Skin epidermis (tissue), 12 donors: ENCODE results near the gene B9D2.
A peak's percentile ranks its signal among the peaks of the same experiment; 100 is the strongest.
"Not testable (repeated sequence)": the region's sequence is repeated elsewhere in the genome, so short reads cannot be mapped to it uniquely, and the experiment has no call there.

Source experiments
- H3K27ac ChIP-seq, 21 experiments: fragments of 200-600 bp; sonication (generic) in 11 of 21; one replicate each; pipeline ENCODE4 v1.5.0; 2020; ENCODE audit warnings: mild to moderate bottlenecking in 3 of 21, inconsistent platforms in 2 of 21, moderate library complexity in 2 of 21
- H3K4me3 ChIP-seq, 7 experiments: fragments of 200-600 bp; sonication (generic) in 2 of 7; one replicate each; pipeline ENCODE4 v1.5.0; 2020; ENCODE audit warnings: inconsistent platforms in 2 of 7, mild to moderate bottlenecking in 2 of 7, moderate library complexity in 1 of 7

Gene B9D2

GRCh38 chr19:41395355-41395754, 31.4 kb upstream of the B9D2 start:
- H3K27ac ChIP-seq, result no peak overlapping the region
- H3K4me3 ChIP-seq, result no peak overlapping the region

GRCh38 chr19:41392775-41393174, 28.8 kb upstream of the B9D2 start:
- Histone ChIP-seq H3K4me3 (no peak overlapping the region), H3K27ac (no peak overlapping the region)

GRCh38 chr19:41391618-41392017, 27.7 kb upstream of the B9D2 start:
- H3K27ac ChIP-seq, result no peak overlapping the region
- no peak overlapping the region for H3K4me3 ChIP-seq

GRCh38 chr19:41386442-41386841, 22.5 kb upstream of the B9D2 start:
- peak overlapping the region in 17 of 21 experiments; percentile 2 to 78 (median 61) for H3K27ac ChIP-seq
- no peak overlapping the region for H3K4me3 ChIP-seq

GRCh38 chr19:41384351-41384750, 20.4 kb upstream of the B9D2 start:
- Histone ChIP-seq H3K27ac (no peak overlapping the region), H3K4me3 (no peak overlapping the region)

GRCh38 chr19:41381536-41381935, 17.6 kb upstream of the B9D2 start:
- H3K27ac ChIP-seq, H3K4me3 ChIP-seq: not testable (repeated sequence)

- no peak overlapping the region for H3K4me3 ChIP-seq
- H3K27ac ChIP-seq, result peak overlapping the region in 10 of 21 experiments; percentile 3 to 88 (median 31)
Observed at GRCh38 chr19:41377977-41378709, 14.2 kb upstream of the B9D2 start.

GRCh38 chr19:41376998-41377365, 13.0 kb upstream of the B9D2 start:
- Histone ChIP-seq H3K4me3 (peak overlapping the region; percentile 34 to 65 (median 43)), H3K27ac (peak overlapping the region in 18 of 21 experiments; percentile 10 to 88 (median 78))

DNA sequence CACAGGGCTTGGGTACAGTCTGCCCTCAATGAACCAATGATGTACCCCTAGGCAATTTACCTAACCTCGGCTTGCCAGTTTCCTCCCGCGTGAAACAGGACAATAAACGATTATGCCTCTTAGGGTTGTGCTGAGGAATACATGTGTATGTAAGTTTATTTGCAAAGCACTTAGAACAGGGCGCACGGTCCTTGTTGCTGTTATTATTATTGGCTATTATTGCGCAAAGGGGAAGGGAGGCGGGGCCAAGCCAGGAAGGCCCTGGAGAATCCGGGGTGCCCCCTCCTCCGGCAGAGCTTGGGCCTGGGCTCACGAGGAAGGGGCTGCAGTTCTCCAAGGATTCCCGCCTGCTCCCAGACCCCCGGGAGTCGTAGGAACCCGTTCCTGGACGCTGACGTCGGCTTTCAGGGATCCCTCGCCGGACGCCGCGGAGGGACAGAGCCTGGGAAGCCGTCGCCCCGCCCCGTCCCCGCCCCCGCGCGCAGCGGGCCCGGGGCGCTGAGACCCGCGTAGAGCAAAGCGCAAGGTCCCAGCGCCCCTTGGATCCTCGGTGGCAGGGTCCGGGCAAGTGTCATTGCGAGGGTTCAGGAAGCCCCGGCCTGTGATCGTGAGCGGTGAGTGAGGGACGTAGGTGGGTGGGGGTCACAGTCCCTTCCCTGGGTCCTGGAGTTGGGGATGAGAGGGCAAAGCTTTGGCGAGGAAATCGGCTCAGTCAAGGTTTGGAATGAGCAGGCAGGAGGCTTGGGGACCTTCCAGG, 12.5 kb upstream of the B9D2 start, which contains the start of gene TMEM91:
TSS of gene TMEM91 (plus strand) at position 293 of the 757 bp plus-strand sequence. CDS start 1,777 bp downstream, outside the sequence.
- Histone ChIP-seq H3K27ac (peak within 1 kb of the TSS in 20 of 21 experiments; percentile 1 to 88 (median 78)), H3K4me3 (peak within 1 kb of the TSS; percentile 34 to 65 (median 43))

DNA sequence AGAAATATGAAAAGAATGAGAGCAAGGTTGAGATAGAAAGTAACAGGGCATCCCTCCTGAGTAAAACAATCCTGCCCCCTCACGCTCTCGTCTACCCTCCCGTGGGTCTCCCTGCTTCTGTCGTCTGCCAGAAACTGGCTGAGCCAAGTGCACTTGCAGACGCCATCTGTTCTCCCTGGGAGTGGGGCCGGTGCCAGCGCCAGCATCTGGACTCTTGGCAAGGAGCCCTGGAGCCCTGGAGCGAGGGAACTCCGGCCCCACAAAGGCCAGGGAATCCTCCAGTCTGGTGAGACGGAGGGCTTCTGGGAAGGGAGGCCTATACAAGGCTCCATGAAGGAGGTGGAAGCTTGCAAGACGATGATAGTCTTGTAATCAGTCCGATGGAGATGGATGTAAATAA, 10.0 kb upstream of the B9D2 start:
- Histone ChIP-seq H3K4me3 (no peak overlapping the region), H3K27ac (peak overlapping the region in 5 of 21 experiments; percentile 2 to 71 (median 19))

- Histone ChIP-seq H3K27ac (no peak overlapping the region), H3K4me3 (no peak overlapping the region)
Observed at GRCh38 chr19:41372501-41372900, 8.6 kb upstream of the B9D2 start.

- no peak overlapping the region for H3K27ac ChIP-seq
- H3K4me3 ChIP-seq, result no peak overlapping the region
Observed at GRCh38 chr19:41371541-41371940, 7.6 kb upstream of the B9D2 start.

DNA sequence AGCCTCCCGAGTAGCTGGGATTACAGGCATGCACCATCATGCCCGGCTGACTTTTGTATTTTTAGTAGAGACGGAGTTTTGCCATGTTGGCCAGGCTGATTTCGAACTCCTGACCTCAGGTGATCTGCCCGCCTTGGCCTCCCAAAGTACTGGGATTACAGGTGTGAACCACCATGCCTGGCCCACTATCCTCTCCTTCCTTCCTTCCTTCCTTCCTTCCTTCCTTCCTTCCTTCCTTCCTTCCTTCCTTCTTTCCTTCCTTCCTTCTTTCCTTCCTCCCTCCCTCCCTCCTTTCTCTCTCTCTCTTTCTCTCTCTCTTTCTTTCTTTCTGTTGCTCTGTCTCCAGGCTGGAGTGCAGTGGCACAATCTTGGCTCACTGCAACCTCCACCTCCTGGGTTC, 7.2 kb upstream of the B9D2 start:
- H3K27ac ChIP-seq, H3K4me3 ChIP-seq: not testable (repeated sequence)

DNA sequence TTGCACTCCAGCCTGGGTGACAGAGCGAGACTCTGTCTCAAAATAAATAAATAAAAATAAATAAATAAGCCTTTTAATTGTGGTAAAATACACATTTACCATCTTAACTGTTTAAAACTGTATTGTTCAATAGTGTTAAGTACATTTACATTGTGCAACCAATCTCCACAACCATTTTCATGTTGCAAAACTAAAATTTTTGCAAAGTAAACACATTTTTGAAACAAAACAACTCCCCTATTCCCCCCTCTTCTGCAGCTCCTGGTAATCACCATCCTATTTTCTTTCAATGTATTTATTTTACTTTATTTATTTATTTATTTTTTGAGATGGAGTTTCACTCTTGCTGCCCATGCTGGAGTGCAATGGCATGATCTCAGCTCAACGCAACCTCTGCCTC, 5.8 kb upstream of the B9D2 start:
- no peak overlapping the region for H3K4me3 ChIP-seq

DNA sequence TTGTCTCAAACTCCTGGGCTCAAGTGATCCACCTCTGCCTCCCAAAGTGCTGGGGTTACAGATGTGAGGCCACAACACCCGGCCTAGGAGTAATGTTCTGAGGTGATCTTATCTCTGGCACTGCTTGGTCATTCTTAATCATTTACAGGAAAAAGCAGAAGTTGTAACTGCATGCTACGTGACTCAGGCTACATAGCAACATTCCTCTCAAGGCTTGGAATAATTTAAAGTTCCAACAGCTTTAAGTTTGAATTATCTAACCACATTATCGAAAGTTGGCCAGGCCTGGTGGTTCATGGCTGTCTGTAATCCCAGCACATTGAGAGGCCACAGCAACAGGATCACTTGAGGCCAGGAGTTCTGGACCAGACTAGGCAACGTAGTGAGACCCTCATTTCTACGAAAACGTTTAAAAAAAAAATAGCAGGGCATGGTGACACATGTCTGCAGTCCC, 3.9 kb upstream of the B9D2 start:
- Histone ChIP-seq H3K27ac (peak overlapping the region in 19 of 21 experiments; percentile 4 to 75 (median 53)), H3K4me3 (no peak overlapping the region)

More for the DNA sequence above, 5.8 kb upstream of the B9D2 start:
- no peak overlapping the region for H3K27ac ChIP-seq

- peak overlapping the region in 1 of 21 experiments; percentile 45 for H3K27ac ChIP-seq
- no peak overlapping the region for H3K4me3 ChIP-seq
Observed at GRCh38 chr19:41366089-41366488, 2.1 kb upstream of the B9D2 start.

DNA sequence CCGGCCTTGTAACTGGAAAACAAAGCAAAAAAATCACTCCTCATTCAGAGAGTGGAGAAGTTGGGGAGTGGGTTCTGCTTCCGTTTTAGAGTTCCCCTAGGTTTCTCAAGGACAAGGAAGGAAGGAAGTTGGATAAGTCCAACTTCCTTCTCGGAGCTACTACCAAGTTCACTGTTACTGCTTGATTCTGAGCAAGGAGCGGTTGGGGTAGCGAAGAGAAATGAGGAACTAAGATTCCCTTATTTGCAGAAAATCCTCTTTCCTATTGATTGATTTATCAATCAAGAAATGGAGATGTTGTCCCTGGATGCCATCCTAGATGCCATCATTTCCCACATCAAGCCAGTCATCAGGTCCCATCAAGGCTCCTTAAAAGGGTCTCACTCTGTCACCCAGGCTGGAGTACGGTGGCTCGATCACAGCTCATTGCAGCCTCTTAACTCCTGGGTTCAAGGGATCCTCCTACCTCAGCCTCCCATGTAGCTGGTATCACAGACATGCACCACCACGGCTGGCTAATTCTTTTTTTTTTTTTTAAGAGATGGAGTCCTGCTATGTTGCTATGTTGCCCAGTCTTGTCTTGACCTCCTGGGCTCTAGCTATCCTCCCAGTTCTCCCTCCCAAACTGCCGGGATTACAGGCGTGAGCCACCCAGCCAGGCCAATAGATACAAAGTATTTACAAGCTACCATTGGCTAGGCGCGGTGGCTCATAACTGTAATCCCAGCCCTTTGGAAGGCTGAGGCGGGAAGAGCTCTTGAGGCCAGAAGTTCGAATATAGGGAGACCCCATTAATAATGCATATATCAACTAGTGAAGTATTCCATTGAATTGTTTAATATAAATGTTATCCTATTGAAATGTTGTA, 809 bp upstream of the B9D2 start:
- H3K4me3 ChIP-seq, result peak overlapping the region; percentile 40 to 76 (median 64)
- peak overlapping the region; percentile 61 to 99 (median 97) for H3K27ac ChIP-seq

GRCh38 chr19:41363371-41363752, 587 bp downstream of the B9D2 start:
- peak overlapping the region; percentile 40 to 76 (median 64) for H3K4me3 ChIP-seq

DNA sequence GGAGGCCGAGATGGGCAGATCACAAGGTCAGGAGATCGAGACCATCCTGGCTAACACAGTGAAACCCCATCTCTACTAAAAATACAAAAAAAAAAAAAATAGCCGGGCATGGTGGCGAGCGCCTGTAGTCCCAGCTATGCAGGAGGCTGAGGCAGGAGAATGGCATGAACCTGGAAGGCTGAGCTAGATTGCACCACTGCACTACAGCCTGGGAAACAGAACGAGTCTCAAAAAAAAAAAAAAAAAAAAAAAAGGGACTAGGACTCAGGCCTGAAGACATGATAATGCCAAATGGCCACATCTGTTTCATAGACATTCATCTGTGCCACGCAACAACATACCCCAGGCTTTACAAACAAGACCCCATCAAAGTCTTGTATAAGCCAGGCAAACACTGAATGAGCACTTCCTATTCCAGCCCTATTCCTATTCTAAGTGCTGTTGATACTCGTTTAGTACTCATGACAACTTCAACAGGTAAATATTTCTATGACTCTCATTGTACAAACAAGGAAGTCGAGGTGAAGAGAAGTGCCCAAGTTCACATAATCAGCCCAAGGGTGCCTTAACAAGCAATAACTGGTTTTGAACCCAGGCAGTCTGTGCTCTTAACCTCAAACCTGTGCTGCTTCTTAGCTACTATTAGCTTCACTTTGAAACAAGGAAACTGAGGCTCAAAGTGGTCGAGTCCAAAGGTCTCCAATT, 1.7 kb downstream of the B9D2 start:
- peak overlapping the region in 9 of 21 experiments; percentile 3 to 99 (median 90) for H3K27ac ChIP-seq
- H3K4me3 ChIP-seq, result no peak overlapping the region

More at GRCh38 chr19:41363371-41363752, 587 bp downstream of the B9D2 start:
- peak overlapping the region in 20 of 21 experiments; percentile 31 to 99 (median 97) for H3K27ac ChIP-seq
